K562 (cell line): ENCODE measurements around the gene ZFYVE27. TPM values are rescaled to one million over a fixed set of nuclear protein-coding genes. Genes with fewer than 3 reads are reported as not detected.

Experiments used
- ATAC-seq: fragments of 200-7000 bp; cut with Tn5 transposase; 3 replicates; pipeline ENCODE4 v1.9.1; 2020; ENCODE audit warnings: moderate library complexity
- BruUV-seq: library from RNA; stranded (reverse); fragments of 400-500 nt; replicated peaks from 2 replicates; lab custom pipeline; 2021; lab: Mats Ljungman, UMichigan
- CTCF ChIA-PET: fragments of 300-600 bp; formaldehyde crosslinking; extraction: SDS; loops from one replicate; lab custom pipeline; 2021; ENCODE audit warnings: low intra/inter-chr PET ratio; lab: Yijun Ruan, JAX
- POLR2A ChIA-PET: fragments of 300-600, 350-650 bp; sonication (Branson Sonifier 250); formaldehyde crosslinking; extraction: SDS; loops from one replicate; lab custom pipeline; 2021; ENCODE audit warnings: antibody characterized with exemption, inconsistent platforms; lab: Yijun Ruan, JAX
- DNase-seq, 4 experiments: peaks; one replicate each; pipeline versions ENCODE4 v3.0.0 to v3.0.0-alpha.2; 2011 to 2018; ENCODE audit warnings: low spot score in 3 of 4, mixed read lengths in 3 of 4; ENCODE audit errors: extremely low read depth in 1 of 4
- FAIRE-seq: peaks from 2 replicates; lab custom pipeline; 2011; peaks lifted over from hg19 to GRCh38; lab: Jason Lieb, UNC
- H2AFZ ChIP-seq: 2 replicates; pipeline ENCODE4 v1.6.0; 2011; ENCODE audit warnings: low read depth, low read length, control low read depth, inconsistent platforms
- H3K27ac ChIP-seq: fragments of 200-600 bp; 3 replicates; pipeline ENCODE4 v1.8.0; 2011; ENCODE audit warnings: low read depth, mild to moderate bottlenecking, control low read depth, inconsistent platforms, low read length, moderate library complexity, mixed read lengths; ENCODE audit errors: extremely low read depth
- H3K27me3 ChIP-seq, 2 experiments: fragments of 300-600 bp in 1 of 2; 2 replicates in 1 of 2; 3 replicates in 1 of 2; pipeline versions ENCODE4 v1.6.0 to v1.8.0; 2011; ENCODE audit warnings: inconsistent platforms in 2 of 2, low read length in 2 of 2, mild to moderate bottlenecking in 1 of 2, mixed read lengths in 1 of 2, moderate library complexity in 1 of 2; ENCODE audit not compliant: control insufficient read depth in 2 of 2, insufficient read depth in 2 of 2
- H3K36me3 ChIP-seq: fragments of 300-600 bp; 3 replicates; pipeline ENCODE4 v1.8.0; 2011; ENCODE audit warnings: mild to moderate bottlenecking, low read length, inconsistent platforms; ENCODE audit not compliant: control insufficient read depth, insufficient read depth
- H3K4me1 ChIP-seq, 2 experiments: fragments of 200-600 bp in 1 of 2; replicated peaks in 1 of 2; 2 replicates in 1 of 2; 3 replicates in 1 of 2; pipeline versions ENCODE4 v1.5.1 to v1.8.0; 2011; ENCODE audit warnings: inconsistent platforms in 2 of 2, low read length in 2 of 2, mild to moderate bottlenecking in 1 of 2, mixed read lengths in 1 of 2, moderate library complexity in 1 of 2; ENCODE audit not compliant: control insufficient read depth in 2 of 2, insufficient read depth in 2 of 2
- H3K4me2 ChIP-seq: 2 replicates; pipeline ENCODE4 v1.6.1; 2011; ENCODE audit warnings: low read length, control low read depth, inconsistent platforms, mixed read lengths; ENCODE audit not compliant: insufficient read depth
- H3K4me3 ChIP-seq: fragments of 200-600 bp; sonication (generic), shearing (Covaris generic); 2 replicates; pipeline ENCODE4 v1.5.1; 2016; ENCODE audit warnings: control low read depth, inconsistent platforms
- H3K79me2 ChIP-seq: fragments of 200-600 bp; 3 replicates; pipeline ENCODE4 v1.8.0; 2011; ENCODE audit warnings: low read length, inconsistent platforms; ENCODE audit not compliant: control insufficient read depth, insufficient read depth
- H3K9ac ChIP-seq, 2 experiments: 2 replicates each; pipeline versions ENCODE4 v1.6.0 to v1.6.1; 2011; ENCODE audit warnings: low read depth in 2 of 2, low read length in 2 of 2, control low read depth in 1 of 2, inconsistent platforms in 1 of 2, mild to moderate bottlenecking in 1 of 2, mixed read lengths in 1 of 2; ENCODE audit not compliant: insufficient read depth in 1 of 2
- H3K9me1 ChIP-seq: one replicate; pipeline ENCODE4 v1.6.0; 2011; ENCODE audit warnings: inconsistent platforms, mild to moderate bottlenecking, low read length, moderate library complexity; ENCODE audit not compliant: control insufficient read depth, insufficient read depth
- H3K9me3 ChIP-seq: replicated peaks from 2 replicates; pipeline ENCODE4 v1.5.1; 2011; ENCODE audit warnings: low read depth, low read length, inconsistent platforms; ENCODE audit not compliant: control insufficient read depth, insufficient read depth
- H4K20me1 ChIP-seq: replicated peaks from 2 replicates; pipeline ENCODE4 v1.6.1; 2011; ENCODE audit warnings: low read length, inconsistent platforms, mixed read lengths; ENCODE audit not compliant: control insufficient read depth, insufficient read depth
- ARID2 ChIP-seq: fragments of 450-650 bp; IDR thresholded peaks from 2 replicates; pipeline ENCODE4 v1.6.1; 2017; ENCODE audit warnings: antibody characterized with exemption, mild to moderate bottlenecking
- CC2D1A ChIP-seq: fragments of 450-650 bp; IDR thresholded peaks from 2 replicates; pipeline ENCODE4 v1.6.1; 2017; ENCODE audit warnings: mild to moderate bottlenecking
- CTCF ChIP-seq, 3 experiments: IDR thresholded peaks in 2 of 3; conservative IDR thresholded peaks in 1 of 3; 2 replicates each; pipeline ENCODE4 v1.5.1; 2011 to 2012; ENCODE audit warnings: low read length in 3 of 3, mild to moderate bottlenecking in 3 of 3, control low read depth in 2 of 3, improper control_type of control experiment in 1 of 3, inconsistent platforms in 1 of 3, low read depth in 1 of 3, mixed read lengths in 1 of 3, moderate library complexity in 1 of 3; ENCODE audit not compliant: insufficient read depth in 2 of 3
- FOXJ3 ChIP-seq: sonication (generic); formaldehyde crosslinking; IDR thresholded peaks from 2 replicates; pipeline ENCODE4 v1.4.0; 2020; ENCODE audit warnings: mild to moderate bottlenecking, missing genetic modification reagents
- NFYB ChIP-seq: IDR thresholded peaks from 2 replicates; pipeline ENCODE4 v1.6.1; 2011; ENCODE audit warnings: mild to moderate bottlenecking, moderate library complexity; ENCODE audit not compliant: insufficient read length; ENCODE audit errors: extremely low read depth
- RBFOX2 ChIP-seq: fragments of 200-400 bp; formaldehyde crosslinking; IDR thresholded peaks from 2 replicates; pipeline ENCODE4 v1.6.1; 2017; ENCODE audit warnings: low read depth, mild to moderate bottlenecking, low read length, moderate library complexity
- REST ChIP-seq, 2 experiments: fragments of 450-650 bp; formaldehyde crosslinking in 1 of 2; IDR thresholded peaks; 2 replicates each; pipeline versions ENCODE4 v1.4.0 to v1.6.1; 2014 to 2020; ENCODE audit warnings: mild to moderate bottlenecking in 2 of 2, borderline replicate concordance in 1 of 2, low read depth in 1 of 2
- SMC3 ChIP-seq: conservative IDR thresholded peaks from 2 replicates; pipeline ENCODE4 v1.6.1; 2011; ENCODE audit warnings: low read depth, low read length, improper control_type of control experiment; ENCODE audit not compliant: insufficient read depth
- STAG1 ChIP-seq: sonication (generic); formaldehyde crosslinking; IDR thresholded peaks from 2 replicates; pipeline ENCODE4 v1.5.0; 2020; ENCODE audit warnings: missing genetic modification reagents, borderline replicate concordance
- ZNF217 ChIP-seq: sonication (generic); formaldehyde crosslinking; IDR thresholded peaks from 2 replicates; pipeline ENCODE4 v1.8.0; 2022; ENCODE audit warnings: mild to moderate bottlenecking, missing genetic modification reagents
- WGBS: fragments of 100-300 bp; shearing (Covaris generic); methylation state at CpG from one replicate; pipeline ENCODE4 v1.1.6; 2016; ENCODE audit warnings: low coverage, mixed read lengths; ENCODE audit not compliant: insufficient coverage; ENCODE audit errors: missing lambda C conversion rate; 5-methylcytosine and 5-hydroxymethylcytosine counted together
- in situ Hi-C: fragments of 300-500 bp; cut with MboI; formaldehyde crosslinking; loops from 4 replicates; pipeline ENCODE4 v1.15.0; 2018; ENCODE audit warnings: inconsistent platforms, mixed read lengths
- intact Hi-C: fragments of 100-400 bp; cut with micrococcal nuclease; formaldehyde crosslinking; loops from 2 replicates; pipeline ENCODE4 v1.14.2; 2022
- polyA plus RNA-seq, 8 experiments: library from polyadenylated mRNA; depleted of rRNA in 4 of 8; stranded (reverse) in 5 of 8; unstranded in 3 of 8; fragments of >200 nt; fragmentation: Nextera tagmentation in 2 of 8; fragmentation: Illumina TruSeq in 1 of 8; extraction: Ambion mirVana in 2 of 8; extraction: Trizol in 1 of 8; gene quantifications; 2 replicates each; pipeline versions ENCODE4 v1.2.1 to v1.2.3, GENCODE V29; 2011 to 2014; ENCODE audit warnings: inconsistent platforms in 1 of 8, missing spikeins in 1 of 8
- total RNA-seq, 7 experiments: library from RNA; depleted of rRNA in 6 of 7; stranded (reverse); fragments of >200 nt in 6 of 7; fragmentation: Illumina TruSeq in 2 of 7; extraction: Trizol in 2 of 7; gene quantifications; 2 replicates each; pipeline versions ENCODE4 v1.2.1 to v1.2.3, GENCODE V29; 2011 to 2021; ENCODE audit warnings: low replicate concordance in 1 of 7

ZFYVE27 gene
- total and polyA plus RNA-seq, 9 of the 15 experiments (the other 6 are each of a cell fraction or from before 2014, with no cell fraction given): 0.81 to 21.9 (median 15.3) TPM

GRCh38 chr10:97759158-97759887 is 22.4 kb downstream of the ZFYVE27 start:
- H2AFZ ChIP-seq: no peak overlapping the region
- FAIRE-seq: peak; percentile 76
- no peak overlapping the region for H3K9ac ChIP-seq
- intact Hi-C loops (loop anchor here (1.0 kb wide), 1 partner anchor 110 kb away; no protein-coding TSS in a partner anchor), in situ Hi-C loops (loop anchor here (25.0 kb wide), 1 partner anchor 103 kb away; no protein-coding TSS in a partner anchor)
- no peaks in the 10 kb centered on the region for H3K27me3 ChIP-seq
- peaks cover 0 to 3% of the 10 kb centered on the region in 2 experiments; a peak in 2 of 5 replicates for H3K4me1 ChIP-seq
- ChIA-PET POLR2A (interaction anchor here (0.7 kb wide), 1 partner anchor 242 kb away, joined by 3 read pairs; no protein-coding TSS in a partner anchor), CTCF (interaction anchor here (0.7 to 2.6 kb wide), 2 partner anchors 110 to 715 kb away, joined by 4 to 17 read pairs; no protein-coding TSS in a partner anchor)
- peaks cover 56% of the 10 kb centered on the region; the same call in 2 of the 3 replicates for H3K36me3 ChIP-seq
- 58% methylated on average over 3 of the region's 5 CpGs for WGBS
- no peaks in the 10 kb centered on the region for H3K9me3 ChIP-seq
- no peaks in the 10 kb centered on the region for H3K79me2 ChIP-seq
- H3K27ac ChIP-seq: no peak overlapping the region
- peak; percentile 60 to 69 (median 64) for DNase-seq
- BruUV-seq: no TSS peak
- no peaks in the 10 kb centered on the region for H3K9me1 ChIP-seq
- no peaks in the 10 kb centered on the region; the same call in 1 of the 2 replicates for H4K20me1 ChIP-seq
- peak; percentile 97 for ATAC-seq
- H3K4me2 ChIP-seq: no peak overlapping the region
- H3K4me3 ChIP-seq: no peak overlapping the region
- TF ChIP-seq ZNF217 (CRISPR knock-in tag) (no peak), RBFOX2 (0 out of 2 replicates have a peak, but pooled peaks have one; percentile 18), NFYB (no peak), STAG1 (CRISPR knock-in tag) (peak; percentile 86; the same call in 1 of the 2 replicates), SMC3 (peak; percentile 75; the same call in 1 of the 2 replicates), ARID2 (peak; percentile 25; the same call in 1 of the 2 replicates), REST (IDR thresholded peaks at IDR 0.05; ENCODE audit: borderline replicate concordance) (peak; percentile 83), REST (CRISPR knock-in tag; IDR thresholded peaks at IDR 0.05; ENCODE audit: low read depth) (no peak), CC2D1A (peak; percentile 48; the same call in 1 of the 2 replicates), FOXJ3 (CRISPR knock-in tag) (no peak), CTCF (IDR thresholded peaks at IDR 0.05 in 2 of 3, conservative IDR thresholded peaks at IDR 0.05 in 1 of 3; ENCODE audit: insufficient read depth in 2 of 3, low read depth in 1 of 3, low read length in 3 of 3) (peak; percentile 78 to 85 (median 81))
